OCI-LY7 (cell line): Measurements from ENCODE around the gene PLD5. TPM values are rescaled to one million over a fixed set of nuclear protein-coding genes. Genes with fewer than 3 reads are reported as not detected.

Source experiments
- BruUV-seq: library from RNA; stranded (reverse); fragments of 400-500 nt; replicated peaks from 2 replicates; lab custom pipeline; 2021; lab: Mats Ljungman, UMichigan
- CTCF ChIA-PET: fragments of 300-600 bp; sonication (Branson Sonifier 250); formaldehyde crosslinking; loops from one replicate; lab custom pipeline; 2022; ENCODE audit warnings: antibody characterized with exemption; ENCODE audit not compliant: unreplicated experiment; lab: Charles Lee
- POLR2A ChIA-PET: fragments of 300-600 bp; sonication (Branson Sonifier 250); formaldehyde crosslinking; loops from one replicate; lab custom pipeline; 2022; ENCODE audit warnings: antibody characterized with exemption; lab: Charles Lee
- DNase-seq: peaks from one replicate; pipeline ENCODE4 v3.0.0-alpha.2; 2015; ENCODE audit warnings: low spot score
- H2AFZ ChIP-seq: fragments of 200-600 bp; sonication (generic), shearing (Covaris generic); 2 replicates; pipeline ENCODE4 v1.6.1; 2014; ENCODE audit warnings: mild to moderate bottlenecking, antibody characterized with exemption, low read length, moderate library complexity
- H3K27ac ChIP-seq: fragments of 200-600 bp; sonication (generic); 2 replicates; pipeline ENCODE4 v1.5.1; 2014; ENCODE audit warnings: mixed run types, low read depth, mild to moderate bottlenecking, moderate library complexity, low read length, inconsistent platforms; ENCODE audit not compliant: poor library complexity, severe bottlenecking
- H3K36me3 ChIP-seq: fragments of 200-600 bp; sonication (generic); 2 replicates; pipeline ENCODE4 v1.6.1; 2014; ENCODE audit warnings: mild to moderate bottlenecking, antibody characterized with exemption, low read length, moderate library complexity, mixed read lengths; ENCODE audit not compliant: insufficient read depth
- H3K4me1 ChIP-seq: fragments of 200-600 bp; sonication (generic); 2 replicates; pipeline ENCODE4 v1.5.1; 2014; ENCODE audit warnings: mild to moderate bottlenecking, low read length; ENCODE audit not compliant: insufficient read depth, poor library complexity, severe bottlenecking
- H3K4me2 ChIP-seq: fragments of 200-600 bp; sonication (generic); 2 replicates; pipeline ENCODE4 v1.6.1; 2014; ENCODE audit warnings: mild to moderate bottlenecking, low read length
- H3K4me3 ChIP-seq: fragments of 200-600 bp; sonication (generic); 2 replicates; pipeline ENCODE4 v1.5.1; 2014; ENCODE audit warnings: mild to moderate bottlenecking, low read depth, low read length; ENCODE audit not compliant: poor library complexity, severe bottlenecking
- H3K79me2 ChIP-seq: fragments of 200-600 bp; sonication (generic); 2 replicates; pipeline ENCODE4 v1.6.1; 2016; ENCODE audit warnings: low read depth, mild to moderate bottlenecking, low read length, moderate library complexity, mixed read lengths; ENCODE audit not compliant: insufficient read depth
- H3K9me2 ChIP-seq: fragments of 200-600 bp; sonication (generic); 2 replicates; pipeline ENCODE4 v1.6.1; 2016; ENCODE audit warnings: mild to moderate bottlenecking, low read length, mixed read lengths; ENCODE audit not compliant: insufficient read depth
- H3K9me3 ChIP-seq: fragments of 200-600 bp; sonication (generic); 2 replicates; pipeline ENCODE4 v1.6.1; 2014; ENCODE audit warnings: mild to moderate bottlenecking, mixed run types, low read length, mixed read lengths
- H4K20me1 ChIP-seq: fragments of 200-600 bp; sonication (generic); 2 replicates; pipeline ENCODE4 v1.6.1; 2014; ENCODE audit warnings: mild to moderate bottlenecking, antibody characterized with exemption, low read length, moderate library complexity, mixed read lengths; ENCODE audit not compliant: insufficient read depth
- EZH2phosphoT487 ChIP-seq: fragments of 200-600 bp; sonication (generic); IDR thresholded peaks from 2 replicates; pipeline ENCODE4 v1.6.1; 2018; ENCODE audit warnings: low read depth, borderline replicate concordance, mild to moderate bottlenecking, mixed run types, antibody characterized with exemption, low read length, moderate library complexity, mixed read lengths
- intact Hi-C: fragments of 100-400 bp; cut with micrococcal nuclease; formaldehyde crosslinking; loops from one replicate; pipeline ENCODE4 v1.10.0; 2022; ENCODE audit not compliant: unreplicated experiment
- total RNA-seq, 2 experiments: library from RNA; depleted of rRNA in 1 of 2; stranded (reverse); fragments of >200 nt in 1 of 2; shearing (Covaris generic) in 1 of 2; gene quantifications; 2 replicates each; pipeline ENCODE4 v1.2.3, GENCODE V29; 2014 to 2022
- TF ChIP-seq, protein P1 (sequence below): fragments of 200-600 bp; sonication (generic); conservative IDR thresholded peaks from 2 replicates; pipeline ENCODE4 v1.5.1; 2014; ENCODE audit warnings: mild to moderate bottlenecking, antibody characterized with exemption, low read length, moderate library complexity, mixed read lengths

Gene PLD5
- total RNA-seq, 2 experiments from 2014 or later = not detected

DNA sequence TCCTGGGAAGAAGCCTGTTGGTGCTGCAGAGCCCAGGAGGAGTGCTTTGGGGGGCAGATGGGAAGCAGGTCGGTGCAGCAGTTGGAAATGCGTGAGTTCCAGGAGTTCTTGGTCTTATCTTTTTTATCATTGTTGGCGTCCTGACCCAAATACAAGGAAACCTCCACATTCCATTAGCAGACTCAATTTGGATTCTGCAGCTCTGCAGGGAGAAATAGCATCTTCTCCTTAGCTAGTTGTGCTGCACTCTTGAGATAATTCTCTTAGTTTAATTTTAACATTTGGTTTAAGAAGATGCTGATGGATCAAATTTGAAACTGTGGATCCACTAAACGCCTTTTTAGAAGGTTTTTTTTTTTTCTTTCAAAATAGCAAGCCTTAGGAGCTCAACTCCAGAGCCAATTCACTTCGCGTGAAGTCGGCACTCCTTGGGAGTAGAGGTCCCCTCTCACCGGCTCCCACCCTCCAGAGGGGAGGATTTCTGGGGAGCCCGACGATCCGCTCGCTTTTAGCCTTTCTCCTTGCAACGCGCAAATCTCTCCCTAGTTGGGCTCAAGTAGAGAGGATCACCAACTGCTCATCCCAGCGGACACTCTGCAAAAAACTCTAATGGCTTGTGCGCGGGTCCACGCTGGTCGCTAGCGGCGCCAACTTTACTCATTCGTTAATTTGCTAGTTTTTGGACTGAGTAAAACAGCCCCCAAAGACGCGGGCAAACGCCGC is 1.3 kb downstream of the PLD5 start:
- ChIA-PET POLR2A (no interaction called here), CTCF (no interaction called here)
- no peaks in the 10 kb centered on the region for H3K9me2 ChIP-seq
- no peaks in the 10 kb centered on the region for H3K4me1 ChIP-seq
- no peak overlapping the region for H3K4me3 ChIP-seq
- no peaks in the 10 kb centered on the region for H3K9me3 ChIP-seq
- DNase-seq = no peak
- BruUV-seq = no TSS peak
- H3K27ac ChIP-seq = no peak overlapping the region
- H2AFZ ChIP-seq = no peak overlapping the region
- no peaks in the 10 kb centered on the region for H4K20me1 ChIP-seq
- H3K79me2 ChIP-seq = no peaks in the 10 kb centered on the region
- H3K4me2 ChIP-seq = no peak overlapping the region
- no peaks in the 10 kb centered on the region for H3K36me3 ChIP-seq
- TF ChIP-seq, protein P1, sequence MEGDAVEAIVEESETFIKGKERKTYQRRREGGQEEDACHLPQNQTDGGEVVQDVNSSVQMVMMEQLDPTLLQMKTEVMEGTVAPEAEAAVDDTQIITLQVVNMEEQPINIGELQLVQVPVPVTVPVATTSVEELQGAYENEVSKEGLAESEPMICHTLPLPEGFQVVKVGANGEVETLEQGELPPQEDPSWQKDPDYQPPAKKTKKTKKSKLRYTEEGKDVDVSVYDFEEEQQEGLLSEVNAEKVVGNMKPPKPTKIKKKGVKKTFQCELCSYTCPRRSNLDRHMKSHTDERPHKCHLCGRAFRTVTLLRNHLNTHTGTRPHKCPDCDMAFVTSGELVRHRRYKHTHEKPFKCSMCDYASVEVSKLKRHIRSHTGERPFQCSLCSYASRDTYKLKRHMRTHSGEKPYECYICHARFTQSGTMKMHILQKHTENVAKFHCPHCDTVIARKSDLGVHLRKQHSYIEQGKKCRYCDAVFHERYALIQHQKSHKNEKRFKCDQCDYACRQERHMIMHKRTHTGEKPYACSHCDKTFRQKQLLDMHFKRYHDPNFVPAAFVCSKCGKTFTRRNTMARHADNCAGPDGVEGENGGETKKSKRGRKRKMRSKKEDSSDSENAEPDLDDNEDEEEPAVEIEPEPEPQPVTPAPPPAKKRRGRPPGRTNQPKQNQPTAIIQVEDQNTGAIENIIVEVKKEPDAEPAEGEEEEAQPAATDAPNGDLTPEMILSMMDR = no peak
- no peak for TF ChIP-seq EZH2phosphoT487
- intact Hi-C loops = no loop called here

DNA sequence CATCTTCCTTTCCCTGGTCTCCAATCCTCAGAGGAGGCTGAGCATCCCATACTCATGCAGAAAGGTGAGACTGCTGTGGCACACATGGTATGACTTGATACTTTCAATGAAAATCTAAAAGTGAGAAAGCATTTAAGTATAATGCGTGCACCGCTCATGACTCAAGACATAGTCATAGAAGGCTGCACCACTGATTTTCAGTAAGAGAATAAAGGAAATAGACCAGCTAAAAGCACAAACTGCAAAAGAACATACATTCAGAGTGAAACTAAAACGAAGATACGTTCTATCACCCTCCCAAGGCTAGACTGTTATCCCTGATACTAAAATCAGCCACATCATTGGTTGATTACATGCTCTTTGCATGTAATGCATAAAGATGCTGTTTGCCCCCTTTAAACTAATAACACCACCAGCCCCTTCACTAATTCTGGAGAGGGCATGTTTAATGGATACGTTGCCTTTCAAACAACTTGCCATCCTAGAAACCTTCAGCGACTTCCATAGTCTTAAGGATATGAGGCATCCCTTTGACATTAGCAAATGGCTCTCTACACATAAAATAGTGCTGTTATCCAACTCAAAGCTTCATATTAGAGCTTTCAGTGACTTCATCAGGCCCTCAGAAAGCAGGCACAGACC is 2.1 kb downstream of the PLD5 start:
- no peak overlapping the region for H2AFZ ChIP-seq
- H3K27ac ChIP-seq = no peak overlapping the region
- no peak overlapping the region for H3K4me3 ChIP-seq
- H3K9me3 ChIP-seq = no peaks in the 10 kb centered on the region
- no TSS peak for BruUV-seq
- CTCF ChIA-PET = no interaction called here
- POLR2A ChIA-PET = no interaction called here
- no peaks in the 10 kb centered on the region for H4K20me1 ChIP-seq
- no peaks in the 10 kb centered on the region for H3K9me2 ChIP-seq
- no peaks in the 10 kb centered on the region for H3K4me1 ChIP-seq
- no peaks in the 10 kb centered on the region for H3K79me2 ChIP-seq
- intact Hi-C loops = no loop called here
- no peak for TF ChIP-seq EZH2phosphoT487
- TF ChIP-seq, protein P1 = no peak
- DNase-seq = no peak
- H3K4me2 ChIP-seq = no peak overlapping the region
- H3K36me3 ChIP-seq = no peaks in the 10 kb centered on the region

DNA sequence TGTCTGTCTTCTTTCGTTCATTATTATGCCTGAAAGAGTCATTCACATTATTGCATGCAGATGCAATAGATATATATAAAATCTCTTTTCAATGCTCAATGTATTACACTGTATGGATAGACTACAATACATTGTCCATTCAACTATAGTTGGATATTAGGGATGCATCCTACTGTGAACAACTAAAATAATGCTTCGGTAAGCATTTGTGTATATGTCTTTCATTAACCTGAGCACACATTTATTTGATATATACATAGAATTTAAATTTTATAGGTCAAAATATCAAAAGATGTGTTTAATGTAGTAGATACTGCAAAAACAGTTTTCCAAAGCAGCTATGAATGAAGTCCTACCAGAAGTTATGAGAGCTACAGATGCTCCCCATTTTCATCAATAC is 8.9 kb downstream of the PLD5 start:
- Histone ChIP-seq H3K79me2 (no peaks in the 10 kb centered on the region), H3K9me3 (no peaks in the 10 kb centered on the region), H2AFZ (no peak overlapping the region), H4K20me1 (no peaks in the 10 kb centered on the region), H3K9me2 (no peaks in the 10 kb centered on the region), H3K27ac (no peak overlapping the region), H3K36me3 (no peaks in the 10 kb centered on the region), H3K4me1 (no peaks in the 10 kb centered on the region), H3K4me2 (no peak overlapping the region), H3K4me3 (no peak overlapping the region)
- ChIA-PET POLR2A (no interaction called here), CTCF (no interaction called here)
- intact Hi-C loops = no loop called here
- no TSS peak for BruUV-seq
- DNase-seq = no peak
- no peak for TF ChIP-seq EZH2phosphoT487
- TF ChIP-seq, protein P1 = no peak
